MM.1S (cell line): ENCODE data around the gene LHX4.

Source experiments
- DNase-seq: peaks from one replicate; pipeline ENCODE4 v3.0.0-alpha.2; 2015
- H2AFZ ChIP-seq: fragments of 300-600 bp; sonication (generic); 2 replicates; pipeline ENCODE4 v1.6.0; 2016; ENCODE audit warnings: antibody characterized with exemption, low read length
- H3F3A ChIP-seq: fragments of 300-600 bp; sonication (generic); 2 replicates; pipeline ENCODE4 v1.6.1; 2016; ENCODE audit warnings: mild to moderate bottlenecking, antibody characterized with exemption, low read length, moderate library complexity, mixed read lengths; ENCODE audit not compliant: insufficient read depth
- H3K27ac ChIP-seq: fragments of 300-600 bp; sonication (generic); 2 replicates; pipeline ENCODE4 v1.5.1; 2016; ENCODE audit warnings: mild to moderate bottlenecking, low read length
- H3K27me3 ChIP-seq: fragments of 300-600 bp; sonication (generic); replicated peaks from 2 replicates; pipeline ENCODE4 v1.6.0; 2016; ENCODE audit warnings: low read length; ENCODE audit not compliant: insufficient read depth
- H3K36me3 ChIP-seq: fragments of 300-600 bp; sonication (generic); replicated peaks from 2 replicates; pipeline ENCODE4 v1.6.1; 2016; ENCODE audit warnings: mild to moderate bottlenecking, low read length, mixed read lengths; ENCODE audit not compliant: insufficient read depth
- H3K4me1 ChIP-seq: fragments of 300-600 bp; sonication (generic); 2 replicates; pipeline ENCODE4 v1.6.1; 2016; ENCODE audit warnings: low read length, mixed read lengths
- H3K4me2 ChIP-seq: fragments of 300-600 bp; sonication (generic); 2 replicates; pipeline ENCODE4 v1.6.0; 2016; ENCODE audit warnings: low read depth, low read length
- H3K4me3 ChIP-seq: fragments of 300-600 bp; sonication (generic); 2 replicates; pipeline ENCODE4 v1.5.1; 2016; ENCODE audit warnings: low read length, mixed read lengths
- H3K79me2 ChIP-seq: fragments of 300-600 bp; sonication (generic); 2 replicates; pipeline ENCODE4 v1.6.1; 2016; ENCODE audit warnings: mixed run types, low read length, mixed read lengths
- H3K9ac ChIP-seq: fragments of 300-600 bp; sonication (generic); 2 replicates; pipeline ENCODE4 v1.6.1; 2016; ENCODE audit warnings: low read length, mixed read lengths
- H3K9me2 ChIP-seq: fragments of 300-600 bp; sonication (generic); replicated peaks from 2 replicates; pipeline ENCODE4 v1.6.1; 2016; ENCODE audit warnings: mild to moderate bottlenecking, low read length, mixed read lengths; ENCODE audit not compliant: insufficient read depth
- H3K9me3 ChIP-seq: fragments of 300-600 bp; sonication (generic); replicated peaks from 2 replicates; pipeline ENCODE4 v1.6.1; 2016; ENCODE audit warnings: mild to moderate bottlenecking, low read length, mixed read lengths; ENCODE audit not compliant: insufficient read depth
- H4K20me1 ChIP-seq: fragments of 300-600 bp; sonication (generic); 2 replicates; pipeline ENCODE4 v1.6.1; 2016; ENCODE audit warnings: mild to moderate bottlenecking, low read length, moderate library complexity, mixed read lengths; ENCODE audit not compliant: insufficient read depth
- CTCF ChIP-seq: fragments of 300-600 bp; sonication (generic); IDR thresholded peaks from 2 replicates; pipeline ENCODE4 v1.5.1; 2016; ENCODE audit warnings: antibody characterized with exemption, low read length, mixed read lengths
- EZH2 ChIP-seq: fragments of 300-600 bp; sonication (generic); optimal IDR thresholded peaks from 2 replicates; pipeline ENCODE3; 2017; ENCODE audit warnings: low read depth, mild to moderate bottlenecking, antibody characterized with exemption, low read length, mixed read lengths
- EZH2phosphoT487 ChIP-seq: fragments of 300-600 bp; sonication (generic); IDR thresholded peaks from 2 replicates; pipeline ENCODE4 v1.6.1; 2018; ENCODE audit warnings: antibody characterized with exemption, low read length

The LHX4 gene

DNA sequence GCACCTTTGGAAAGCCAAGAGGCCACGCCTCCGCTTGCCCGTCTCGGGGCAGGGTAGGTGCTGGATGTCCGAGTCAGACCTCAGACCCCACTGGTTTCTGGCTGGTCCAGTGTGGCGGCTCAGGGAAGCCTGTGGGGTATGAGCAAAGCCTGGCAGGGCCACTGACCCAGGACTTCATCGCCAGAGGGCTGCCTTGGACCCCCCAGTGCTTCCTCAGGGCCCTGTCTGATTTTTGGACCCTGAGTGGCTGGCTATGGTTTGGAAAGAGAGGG is 20.4 kb downstream of the LHX4 start:
- Histone ChIP-seq H3K79me2 (no peaks in the 10 kb centered on the region), H4K20me1 (no peaks in the 10 kb centered on the region), H3K4me3 (no peak overlapping the region), H3K4me2 (no peak overlapping the region), H3K9me2 (no peaks in the 10 kb centered on the region), H3K4me1 (peaks cover 15% of the 10 kb centered on the region), H3K27me3 (no peaks in the 10 kb centered on the region), H3F3A (0 out of 2 replicates have a peak, but pooled peaks cover 5% of the 10 kb centered on the region), H3K36me3 (no peaks in the 10 kb centered on the region), H3K27ac (no peak overlapping the region), H2AFZ (no peak overlapping the region), H3K9ac (no peak overlapping the region), H3K9me3 (no peaks in the 10 kb centered on the region)
- no peak for TF ChIP-seq EZH2phosphoT487
- no peak for TF ChIP-seq EZH2
- TF ChIP-seq CTCF, result no peak
- DNase-seq, result no peak

GRCh38 chr1:180250883-180251509 is 20.9 kb downstream of the LHX4 start:
- Histone ChIP-seq H3K4me1 (peaks cover 15% of the 10 kb centered on the region), H3K27me3 (no peaks in the 10 kb centered on the region), H3K9ac (no peak overlapping the region), H3K27ac (no peak overlapping the region), H3K9me3 (no peaks in the 10 kb centered on the region), H3K36me3 (no peaks in the 10 kb centered on the region), H3K4me3 (no peak overlapping the region), H4K20me1 (no peaks in the 10 kb centered on the region), H3K9me2 (no peaks in the 10 kb centered on the region), H3F3A (0 out of 2 replicates have a peak, but pooled peaks cover 5% of the 10 kb centered on the region), H2AFZ (no peak overlapping the region), H3K79me2 (no peaks in the 10 kb centered on the region), H3K4me2 (no peak overlapping the region)
- no peak for DNase-seq
- TF ChIP-seq CTCF (no peak), EZH2 (no peak), EZH2phosphoT487 (no peak)

DNA sequence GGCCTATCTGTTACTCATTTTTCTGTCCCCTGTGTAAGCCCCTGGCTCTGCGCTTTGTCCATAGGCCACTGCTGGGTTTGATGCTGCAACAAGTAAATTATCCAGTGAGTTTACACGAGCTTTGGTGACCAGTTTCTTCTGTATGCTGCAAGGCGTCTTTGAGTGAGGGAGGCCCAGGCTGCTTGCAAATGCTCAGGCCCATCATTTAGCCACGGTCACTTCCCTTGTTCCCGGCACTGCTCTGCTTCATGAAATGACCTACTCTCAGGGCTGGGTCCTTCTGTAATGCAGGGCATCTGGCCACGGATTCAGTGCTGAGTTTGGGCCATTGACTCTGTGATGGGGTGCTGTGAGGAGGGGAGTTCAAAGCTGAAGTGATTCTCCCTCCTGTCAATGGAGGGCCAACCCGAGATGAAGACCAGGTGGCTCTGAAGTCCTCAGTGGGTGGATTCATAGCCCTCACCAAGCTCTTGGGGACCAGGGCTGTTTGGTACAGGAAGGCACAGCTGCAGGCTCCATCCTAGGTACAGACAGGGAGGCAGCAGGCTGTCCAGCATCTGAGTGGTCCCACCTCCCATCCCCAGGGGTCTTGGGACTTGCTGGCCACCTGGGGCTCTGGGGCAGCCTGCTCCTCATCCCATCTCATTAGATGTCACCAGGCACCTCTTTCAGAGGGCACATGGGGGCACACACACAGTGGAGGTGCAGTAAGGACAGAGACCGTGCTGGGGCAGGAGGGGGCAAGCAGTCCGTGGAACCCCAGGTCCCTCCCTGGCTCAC is 21.7 kb downstream of the LHX4 start:
- H3F3A ChIP-seq, result 0 out of 2 replicates have a peak, but pooled peaks cover 4% of the 10 kb centered on the region
- no peak overlapping the region for H3K9ac ChIP-seq
- no peak overlapping the region for H3K4me3 ChIP-seq
- H4K20me1 ChIP-seq, result no peaks in the 10 kb centered on the region
- no peak for DNase-seq
- H3K9me2 ChIP-seq, result no peaks in the 10 kb centered on the region
- no peak overlapping the region for H2AFZ ChIP-seq
- H3K27me3 ChIP-seq, result no peaks in the 10 kb centered on the region
- H3K9me3 ChIP-seq, result no peaks in the 10 kb centered on the region
- H3K27ac ChIP-seq, result no peak overlapping the region
- H3K4me2 ChIP-seq, result no peak overlapping the region
- TF ChIP-seq CTCF, result no peak
- TF ChIP-seq EZH2, result no peak
- no peak for TF ChIP-seq EZH2phosphoT487
- H3K4me1 ChIP-seq, result peaks cover 12% of the 10 kb centered on the region
- no peaks in the 10 kb centered on the region for H3K36me3 ChIP-seq
- H3K79me2 ChIP-seq, result no peaks in the 10 kb centered on the region
